Measurements from ENCODE around the gene ARHGAP8. TPM values are rescaled to one million over a fixed set of nuclear protein-coding genes. Genes with fewer than 3 reads are reported as not detected.

Gene ARHGAP8
- total and polyA plus RNA-seq, 2 of the 13 experiments (the other 11 are each of a cell fraction or from before 2014, with no cell fraction given) = 0.07 TPM; not detected in 1

- no TSS peak for BruUV-seq (replicated peaks)
- Histone ChIP-seq H3K4me1 (ENCODE audit: insufficient read depth, low read length) (no peaks in the 10 kb centered on the region), H4K20me1 (ENCODE audit: insufficient read depth, low read length) (no peaks in the 10 kb centered on the region), H3K9me3 (ENCODE audit: low read length) (no peaks in the 10 kb centered on the region), H3K4me2 (ENCODE audit: low read depth, low read length) (no peak overlapping the region), H3K27ac (ENCODE audit: extremely low read length, insufficient read depth, low read length) (no peak overlapping the region), H3K4me3 (replicated peaks in 1 of 3; ENCODE audit: insufficient read depth in 1 of 3, low read depth in 2 of 3, low read length in 3 of 3) (no peak overlapping the region), H2AFZ (ENCODE audit: low read length) (no peak overlapping the region), H3K9ac (ENCODE audit: insufficient read depth, low read depth, low read length) (no peak overlapping the region), H3K36me3 (replicated peaks in 1 of 2; ENCODE audit: control insufficient read depth in 1 of 2, insufficient read depth in 2 of 2, low read length in 2 of 2) (no peaks in the 10 kb centered on the region), H3K79me2 (ENCODE audit: insufficient read depth, low read length) (no peaks in the 10 kb centered on the region), H3K27me3 (ENCODE audit: control insufficient read depth in 1 of 2, insufficient read depth in 2 of 2, low read length in 2 of 2) (peaks cover 5 to 35% of the 10 kb centered on the region in 2 experiments; a peak in 3 of 5 replicates)
- TF ChIP-seq GZF1 (CRISPR knock-in tag; IDR thresholded peaks at IDR 0.05) (no peak), ONECUT2 (CRISPR knock-in tag; IDR thresholded peaks at IDR 0.05) (no peak), GTF3A (CRISPR knock-in tag; conservative IDR thresholded peaks at IDR 0.05) (no peak), ZNF775 (CRISPR knock-in tag; IDR thresholded peaks at IDR 0.05; ENCODE audit: borderline replicate concordance) (no peak), ZIK1 (CRISPR knock-in tag; IDR thresholded peaks at IDR 0.05; ENCODE audit: borderline replicate concordance, low read depth) (no peak), RNF219 (CRISPR knock-in tag; IDR thresholded peaks at IDR 0.05) (no peak), TBP (CRISPR knock-in tag; IDR thresholded peaks at IDR 0.05) (no peak), PRDM4 (CRISPR knock-in tag; IDR thresholded peaks at IDR 0.05; ENCODE audit: borderline replicate concordance) (no peak), KAT2B (IDR thresholded peaks at IDR 0.05; ENCODE audit: borderline replicate concordance, low read depth, low read length) (no peak), POLR2G (IDR thresholded peaks at IDR 0.05; ENCODE audit: low read depth, low read length) (no peak), ZBTB2 (CRISPR knock-in tag; IDR thresholded peaks at IDR 0.05; ENCODE audit: low read depth) (no peak), ZNF256 (CRISPR knock-in tag; conservative IDR thresholded peaks at IDR 0.05) (no peak), ZC3H4 (CRISPR knock-in tag; IDR thresholded peaks at IDR 0.05; ENCODE audit: borderline replicate concordance) (no peak), ZFP1 (CRISPR knock-in tag; IDR thresholded peaks at IDR 0.05) (no peak), ZNF7 (CRISPR knock-in tag; IDR thresholded peaks at IDR 0.05) (no peak), ZZZ3 (CRISPR knock-in tag; IDR thresholded peaks at IDR 0.05; ENCODE audit: borderline replicate concordance) (no peak), DPF2 (CRISPR knock-in tag; IDR thresholded peaks at IDR 0.05; ENCODE audit: borderline replicate concordance, low read depth) (no peak), RARG (CRISPR knock-in tag; IDR thresholded peaks at IDR 0.05; ENCODE audit: low read depth) (no peak), RFX3 (CRISPR knock-in tag; IDR thresholded peaks at IDR 0.05) (no peak), ZNF558 (CRISPR knock-in tag; IDR thresholded peaks at IDR 0.05; ENCODE audit: borderline replicate concordance) (no peak)
- intact Hi-C loops (cut with micrococcal nuclease; ENCODE audit: unreplicated experiment) = no loop called here
- no peak for FAIRE-seq
- no peak for ATAC-seq
- ChIA-PET POLR2A (no interaction called here), CTCF (ENCODE audit: low intra/inter-chr PET ratio, low total read pairs) (no interaction called here)
- WGBS (ENCODE audit: low lambda C conversion rate) = 60% methylated on average over 9 of the region's 11 CpGs
- in situ Hi-C loops (cut with HindIII; ENCODE audit: extremely low pct_ligation_motif_present, low pct_unique_long_range_greater_than_20kb) = no loop called here
- no peak for DNase-seq (ENCODE audit: low spot score)
Measured at GRCh38 chr22:44809456-44809855, 57.1 kb downstream of the ARHGAP8 start.
